GM19239 (cell line): ENCODE data around the gene DEFB121.
"Not testable (repeated sequence)": the region's sequence is repeated elsewhere in the genome, so short reads cannot be mapped to it uniquely, and the experiment has no call there.

ENCODE experiments used
- DNase-seq: peaks from one replicate; pipeline ENCODE4 v3.0.0; 2011; ENCODE audit warnings: low spot score; ENCODE audit not compliant: insufficient read length
- FAIRE-seq: peaks from 2 replicates; lab custom pipeline; 2011; peaks lifted over from hg19 to GRCh38; lab: Jason Lieb, UNC

DEFB121 gene

GRCh38 chr20:31406115-31406514 is at the start of gene DEFB121:
DEFB121 (minus strand) TSS chr20:31406215; CDS start chr20:31406152, 63 bp downstream.
- DNase-seq (no peak), FAIRE-seq (no peak)

- DNase-seq: no peak
- no peak for FAIRE-seq
These were observed 48.3 kb upstream of the DEFB121 start for GRCh38 chr20:31454361-31454760.

- DNase-seq (no peak), FAIRE-seq (no peak)
These were observed 46.6 kb upstream of the DEFB121 start for GRCh38 chr20:31452575-31452974.

GRCh38 chr20:31449511-31450414 is 43.7 kb upstream of the DEFB121 start:
- FAIRE-seq (no peak), DNase-seq (no peak)

GRCh38 chr20:31446084-31446819 is 40.2 kb upstream of the DEFB121 start:
- no peak for DNase-seq

GRCh38 chr20:31440012-31440659 is 34.1 kb upstream of the DEFB121 start, which contains the start of gene DEFB123:
DEFB123 (plus strand) TSS chr20:31440632; CDS start chr20:31440699, 67 bp downstream.
- FAIRE-seq (no peak), DNase-seq (no peak)

More at GRCh38 chr20:31446084-31446819, 40.2 kb upstream of the DEFB121 start:
- FAIRE-seq: no peak

- DNase-seq: no peak
- FAIRE-seq: no peak
These were observed 24.6 kb upstream of the DEFB121 start for GRCh38 chr20:31430568-31431115.

GRCh38 chr20:31427576-31427975 is 21.6 kb upstream of the DEFB121 start:
- FAIRE-seq, DNase-seq: not testable (repeated sequence)

GRCh38 chr20:31426891-31427551 is 21.0 kb upstream of the DEFB121 start:
- not testable (repeated sequence) for DNase-seq, FAIRE-seq

GRCh38 chr20:31425797-31426196 is 19.8 kb upstream of the DEFB121 start:
- DNase-seq (no peak), FAIRE-seq (no peak)

- DNase-seq (no peak), FAIRE-seq (no peak)
These were observed 12.3 kb upstream of the DEFB121 start for GRCh38 chr20:31418307-31418706.

GRCh38 chr20:31415653-31416052 is 9.6 kb upstream of the DEFB121 start:
- FAIRE-seq (no peak), DNase-seq (no peak)

- DNase-seq (no peak), FAIRE-seq (no peak)
These were observed 8.4 kb upstream of the DEFB121 start for GRCh38 chr20:31414381-31414780.

GRCh38 chr20:31410011-31410410 is 4.0 kb upstream of the DEFB121 start:
- DNase-seq (no peak), FAIRE-seq (no peak)

GRCh38 chr20:31403886-31404285 is 2.1 kb downstream of the DEFB121 start:
- DNase-seq (no peak), FAIRE-seq (no peak)

- FAIRE-seq: no peak
- no peak for DNase-seq
These were observed 11.1 kb downstream of the DEFB121 start for GRCh38 chr20:31394900-31395299.

- FAIRE-seq (no peak), DNase-seq (no peak)
These were observed 13.2 kb downstream of the DEFB121 start for GRCh38 chr20:31392836-31393235.

- DNase-seq (no peak), FAIRE-seq (no peak)
These were observed 15.5 kb downstream of the DEFB121 start, which contains the start of gene DEFB119 for GRCh38 chr20:31390490-31390889. DEFB119 (minus strand) TSS chr20:31390590; CDS start chr20:31390483, 107 bp downstream.

GRCh38 chr20:31374346-31374745 is 31.7 kb downstream of the DEFB121 start:
- FAIRE-seq (no peak), DNase-seq (no peak)

- DNase-seq: no peak
- no peak for FAIRE-seq
These were observed 37.7 kb downstream of the DEFB121 start, which contains the start of gene DEFB118 for GRCh38 chr20:31368301-31368700. DEFB118 (plus strand) TSS chr20:31368601; CDS start chr20:31368651, 50 bp downstream.
